HK-2 (cell line): ENCODE measurements around the gene CYP2C18.
"Not testable (repeated sequence)": the region's sequence is repeated elsewhere in the genome, so short reads cannot be mapped to it uniquely, and the experiment has no call there.

ENCODE experiments used
- DNase-seq: peaks from one replicate; pipeline ENCODE4 v3.0.0-alpha.2; 2018; ENCODE audit not compliant: unreplicated experiment

Gene CYP2C18

GRCh38 chr10:94683214-94684054 lies at the start of gene CYP2C18:
TSS of gene CYP2C18 (plus strand) at chr10:94683729. CDS start at chr10:94683820, 91 bp downstream.
- no peak for DNase-seq

GRCh38 chr10:94638097-94638496 lies 45.4 kb upstream of the CYP2C18 start:
- DNase-seq: not testable (repeated sequence)

- DNase-seq: no peak
These were observed 43.6 kb upstream of the CYP2C18 start for GRCh38 chr10:94639902-94640301.

DNA sequence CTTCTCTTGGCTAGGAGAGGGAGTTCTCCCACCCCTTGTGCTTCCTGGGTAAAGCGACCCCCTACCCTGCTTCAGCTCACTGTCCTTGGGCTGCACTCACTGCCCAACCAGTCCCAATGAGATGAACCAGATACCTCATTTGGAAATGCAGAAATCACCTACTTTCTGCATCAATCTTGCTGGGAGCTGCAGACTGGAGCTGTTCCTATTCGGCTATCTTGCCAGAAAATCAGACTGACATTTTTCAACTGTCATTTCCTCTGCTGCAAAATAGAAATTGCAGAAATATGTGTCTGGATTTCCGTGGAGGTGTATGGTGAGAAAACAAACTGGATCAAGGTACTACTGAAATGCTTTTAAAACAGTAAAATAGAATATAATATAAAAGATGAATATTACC lies 43.0 kb upstream of the CYP2C18 start:
- DNase-seq: no peak

- DNase-seq: no peak
These were observed 42.0 kb upstream of the CYP2C18 start for GRCh38 chr10:94641480-94641879.

DNA sequence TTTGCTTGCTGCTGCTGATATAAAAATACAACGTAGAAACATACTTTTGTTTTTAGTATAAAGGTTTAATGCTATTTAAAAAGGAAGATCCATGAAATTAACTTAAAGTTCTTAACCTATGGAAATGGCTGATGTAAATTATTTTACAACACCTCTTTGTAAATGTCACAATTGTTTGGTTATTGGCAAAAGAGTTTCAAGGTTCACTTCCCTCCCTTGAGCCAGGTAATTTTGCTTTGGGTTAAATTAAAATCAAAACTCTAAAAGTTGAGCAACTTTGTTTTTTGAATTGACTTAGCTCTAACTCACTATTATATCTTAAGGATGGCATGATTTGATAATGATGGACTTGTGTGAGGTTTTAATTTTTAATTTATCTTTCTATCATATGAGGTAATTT lies 39.2 kb upstream of the CYP2C18 start:
- no peak for DNase-seq

DNA sequence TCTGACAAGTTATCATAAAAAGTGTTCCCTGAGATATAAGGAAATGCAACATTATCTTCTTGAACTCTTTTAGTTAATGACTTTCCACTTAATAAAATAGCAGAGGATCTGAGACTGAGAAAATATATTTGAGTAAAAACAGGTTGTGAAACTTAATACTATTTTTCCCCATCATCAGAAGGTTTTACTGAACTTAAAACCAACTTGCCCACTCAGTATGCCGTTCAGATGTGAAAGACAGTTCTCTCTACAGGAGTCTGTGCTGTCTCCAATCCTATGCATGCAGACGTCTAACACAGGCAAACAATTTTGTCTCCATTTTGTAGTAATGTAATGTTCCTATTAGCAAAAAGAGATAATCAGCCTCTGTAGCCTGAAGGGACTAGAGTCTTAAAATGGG lies 38.2 kb upstream of the CYP2C18 start:
- no peak for DNase-seq

GRCh38 chr10:94655201-94655600 lies 28.3 kb upstream of the CYP2C18 start:
- not testable (repeated sequence) for DNase-seq

DNA sequence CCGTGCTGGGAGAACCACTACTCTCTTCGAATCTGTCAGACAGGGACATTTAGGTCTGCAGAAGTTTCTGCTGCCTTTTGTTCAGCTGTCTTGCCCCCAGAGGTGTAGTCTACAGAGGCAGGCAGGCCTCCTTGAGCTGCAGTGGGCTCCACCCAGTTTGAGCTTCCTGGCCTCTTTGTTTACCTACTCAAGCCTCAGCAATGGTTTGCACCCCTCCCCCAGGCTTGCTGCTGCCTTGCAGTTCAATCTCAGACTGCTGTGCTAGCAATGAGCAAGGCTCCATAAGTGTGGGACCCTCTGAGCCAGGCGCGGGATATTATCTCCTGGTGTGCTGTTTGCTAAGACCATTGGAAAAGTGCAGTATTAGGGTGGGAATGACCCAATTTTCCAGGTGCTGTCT lies 20.5 kb upstream of the CYP2C18 start:
- not testable (repeated sequence) for DNase-seq

DNA sequence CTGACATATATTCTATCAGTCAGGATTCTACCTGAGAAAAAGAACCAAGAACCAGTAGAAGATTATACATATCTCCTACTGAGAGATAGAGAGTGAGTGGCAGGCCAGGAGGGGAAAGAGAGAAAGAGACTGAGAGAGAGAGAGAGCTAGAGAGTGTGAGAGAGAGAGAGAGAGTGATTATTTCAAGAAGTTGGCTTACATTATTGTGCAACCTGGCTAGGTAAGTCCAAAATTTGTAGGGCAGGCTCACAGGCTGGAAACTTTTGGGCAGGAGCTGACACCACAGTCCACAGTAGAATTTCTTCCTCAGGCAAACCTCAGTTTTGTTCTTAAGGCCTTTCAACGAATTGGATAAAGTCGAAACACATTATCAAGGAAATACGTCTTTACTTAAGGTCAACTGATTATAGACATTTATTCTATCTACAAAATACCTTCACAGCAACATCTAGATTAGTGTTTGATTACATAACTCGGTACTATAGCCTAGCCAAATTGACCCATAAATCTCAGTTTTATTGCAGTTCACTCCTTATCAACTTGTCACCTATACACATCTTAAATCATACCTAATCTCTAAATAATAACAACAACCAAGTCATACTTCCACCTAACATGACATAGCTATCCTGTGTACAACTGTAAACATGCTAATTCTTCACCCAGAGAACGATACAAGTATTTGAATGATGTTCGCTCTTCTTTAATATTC lies 17.0 kb upstream of the CYP2C18 start:
- DNase-seq: no peak

DNA sequence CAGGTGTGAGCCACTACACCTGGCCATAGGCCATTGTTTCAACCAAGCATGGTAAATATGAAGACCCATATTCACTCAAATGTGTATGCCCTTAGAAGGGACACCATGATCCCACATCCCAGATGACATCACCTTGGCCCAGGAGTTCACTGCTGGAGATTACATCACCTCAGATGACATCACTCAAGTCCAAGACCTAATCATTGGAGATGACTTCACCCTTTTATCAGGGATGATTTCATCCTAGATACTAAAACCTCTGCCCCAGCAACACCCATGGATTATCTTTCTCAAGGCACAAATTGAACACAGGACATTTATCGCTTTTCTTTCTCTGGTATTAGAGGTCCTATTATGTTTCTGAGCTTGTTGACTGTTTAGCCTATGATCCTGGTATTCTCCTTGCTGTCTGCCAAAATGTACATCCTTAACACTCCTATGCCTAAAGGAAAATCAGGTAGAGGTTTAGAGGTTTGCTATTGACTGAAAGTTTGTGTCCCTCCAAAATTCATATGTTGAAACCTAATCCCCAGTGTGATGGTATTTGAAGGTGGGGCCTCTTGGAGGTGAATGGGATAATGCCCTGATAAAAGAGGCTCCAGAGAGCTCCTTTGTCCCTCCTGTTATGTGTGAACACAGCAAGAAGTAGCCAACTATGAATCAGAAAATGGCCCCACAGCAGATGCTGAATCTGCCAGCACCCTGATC lies 9.8 kb upstream of the CYP2C18 start:
- DNase-seq: no peak

DNA sequence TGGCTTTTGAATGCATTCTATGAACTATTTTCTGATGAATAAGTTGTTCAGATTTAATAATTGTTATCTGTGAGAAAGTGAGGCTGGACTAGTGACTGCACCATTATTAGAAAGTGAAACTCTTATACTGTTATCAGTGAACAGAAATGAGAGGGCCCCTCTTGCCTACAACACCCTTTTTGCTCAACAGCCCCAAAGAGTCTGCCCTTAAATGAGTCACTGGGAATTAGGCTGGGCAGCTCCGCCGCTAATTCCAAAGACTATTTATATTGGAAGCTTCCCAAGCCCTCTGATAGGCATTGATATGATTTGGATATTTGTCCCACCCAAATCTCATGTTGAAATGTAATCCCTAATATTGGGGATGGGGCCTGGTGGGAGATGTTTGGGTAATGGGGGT lies 7.0 kb upstream of the CYP2C18 start:
- no peak for DNase-seq

DNA sequence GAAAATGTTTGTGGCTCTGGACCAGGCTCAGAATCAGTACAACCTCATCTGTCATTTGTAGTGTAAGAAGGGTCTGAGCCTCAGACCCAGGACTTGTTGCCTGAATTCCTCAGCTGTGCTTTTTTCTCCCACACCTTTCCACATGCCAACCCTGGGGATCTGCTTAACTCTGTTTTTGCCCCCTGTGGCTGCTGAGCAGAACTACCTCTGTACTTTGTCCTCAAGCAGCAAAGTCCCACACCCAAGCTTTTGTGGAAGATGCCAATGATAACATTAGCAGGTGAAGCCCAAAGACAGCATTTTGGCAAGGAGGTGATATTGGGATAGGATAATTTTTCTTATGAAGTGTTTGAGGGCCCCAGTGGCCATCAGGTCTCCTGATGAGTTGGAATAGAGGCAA lies 5.8 kb upstream of the CYP2C18 start:
- no peak for DNase-seq

- DNase-seq: no peak
These were observed 5.1 kb upstream of the CYP2C18 start for GRCh38 chr10:94678475-94678874.

DNA sequence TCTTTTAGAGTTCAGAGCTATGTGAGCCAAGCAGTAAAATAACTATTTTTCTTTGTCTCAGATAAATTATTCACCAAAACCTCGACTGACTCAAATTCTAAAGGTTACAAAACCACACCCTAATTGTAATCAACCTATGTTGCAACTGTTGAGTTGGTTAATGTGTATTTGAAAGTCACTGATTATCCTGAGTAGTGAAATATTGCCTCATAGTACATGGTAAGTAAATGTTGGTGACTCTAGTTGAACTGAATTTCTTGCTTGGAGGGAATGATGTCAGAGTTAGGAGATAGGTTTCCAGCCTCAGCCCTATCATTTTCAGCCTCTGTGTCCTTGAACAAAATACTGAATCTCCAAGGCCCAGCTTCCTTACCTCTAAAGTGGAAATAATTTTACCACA lies 3.0 kb upstream of the CYP2C18 start:
- no peak for DNase-seq

DNA sequence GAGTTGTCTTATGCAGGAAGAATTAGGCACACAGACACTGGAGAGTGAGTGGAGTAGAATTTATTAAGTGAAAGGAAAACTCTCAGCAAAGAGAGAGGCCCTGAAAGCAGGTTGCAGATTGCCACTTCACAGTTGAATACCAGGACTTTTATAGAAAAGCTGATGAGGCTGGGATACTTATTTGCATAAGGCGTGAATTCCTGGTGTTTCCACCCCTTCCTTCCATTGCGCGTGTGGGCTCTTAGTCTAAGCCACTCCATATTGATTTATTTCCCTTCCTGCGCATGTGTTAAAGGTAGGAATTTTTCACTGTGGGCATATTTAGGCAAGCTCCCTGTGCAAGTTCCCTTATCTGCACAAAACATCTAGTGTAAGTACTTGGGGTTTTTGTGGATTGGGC lies 893 bp upstream of the CYP2C18 start:
- DNase-seq: not testable (repeated sequence)

GRCh38 chr10:94687625-94688248 lies 4.2 kb downstream of the CYP2C18 start:
- no peak for DNase-seq

- DNase-seq: no peak
These were observed 22.6 kb downstream of the CYP2C18 start for GRCh38 chr10:94706089-94706488.

DNA sequence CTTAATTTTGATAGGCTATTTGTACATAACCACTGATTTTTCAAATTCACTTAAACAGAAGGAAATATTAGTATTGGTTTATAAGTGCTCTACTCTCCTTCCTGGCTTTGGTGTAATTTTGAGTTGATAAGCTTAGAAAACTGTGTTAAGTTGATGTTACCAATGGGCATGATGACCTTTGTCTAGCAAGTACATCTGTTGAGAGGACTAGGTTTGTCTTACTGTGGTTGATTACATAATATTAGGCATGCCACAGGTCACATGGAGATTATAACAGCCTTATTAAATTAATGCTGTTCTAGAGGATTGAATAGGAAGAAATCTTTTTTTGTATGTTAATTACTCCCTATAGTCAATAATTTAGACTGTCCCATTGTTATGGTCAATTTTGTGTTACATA lies 27.0 kb downstream of the CYP2C18 start:
- DNase-seq: no peak

- no peak for DNase-seq
These were observed 42.3 kb downstream of the CYP2C18 start for GRCh38 chr10:94725871-94726270.

GRCh38 chr10:94735197-94735596 lies 51.7 kb downstream of the CYP2C18 start:
- no peak for DNase-seq

DNA sequence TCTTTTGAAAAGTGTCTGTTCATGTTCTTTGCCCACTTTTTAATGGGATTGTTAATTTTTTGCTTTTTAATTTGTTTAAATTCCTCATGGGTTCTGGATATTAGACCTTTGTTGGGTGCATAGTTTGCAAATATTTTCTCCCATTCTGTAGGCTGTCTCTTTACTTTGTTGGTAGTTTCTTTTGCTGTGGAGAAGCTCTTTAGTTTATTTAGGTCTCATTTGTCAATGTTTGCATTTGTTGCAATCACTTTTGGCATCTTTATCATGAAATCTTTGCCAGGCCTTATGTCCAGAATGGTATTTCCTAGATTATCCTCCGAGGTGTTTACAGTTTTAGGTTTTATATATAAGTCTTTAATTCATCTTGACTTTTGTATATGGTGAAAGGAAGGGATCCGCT lies 55.1 kb downstream of the CYP2C18 start:
- DNase-seq: no peak
